Keratinocyte (primary cell): ENCODE data around the gene NRDC. TPM values are rescaled to one million over a fixed set of nuclear protein-coding genes. Genes with fewer than 3 reads are reported as not detected.

ENCODE experiments used
- DNase-seq: peaks from one replicate; pipeline ENCODE4 v3.0.0-alpha.2; 2011; ENCODE audit warnings: low read depth, missing footprints, low spot score
- FAIRE-seq: peaks from 2 replicates; lab custom pipeline; 2011; peaks lifted over from hg19 to GRCh38; lab: Jason Lieb, UNC
- H2AFZ ChIP-seq: 2 replicates; pipeline ENCODE4 v1.6.0; 2012; ENCODE audit warnings: low read length, control low read depth, inconsistent platforms; ENCODE audit not compliant: control insufficient read depth
- H3K27ac ChIP-seq: 2 replicates; pipeline ENCODE4 v1.5.1; 2011; ENCODE audit warnings: low read length; ENCODE audit not compliant: control insufficient read depth, insufficient read depth
- H3K27me3 ChIP-seq: 3 replicates; pipeline ENCODE4 v1.6.0; 2011; ENCODE audit warnings: low read length; ENCODE audit not compliant: control insufficient read depth, insufficient read depth; ENCODE audit errors: extremely low read depth
- H3K36me3 ChIP-seq, 2 experiments: 2 replicates in 1 of 2; 3 replicates in 1 of 2; pipeline ENCODE4 v1.5.1; 2011; ENCODE audit warnings: low read length in 2 of 2, mild to moderate bottlenecking in 1 of 2; ENCODE audit not compliant: control insufficient read depth in 2 of 2, insufficient read depth in 2 of 2; ENCODE audit errors: extremely low read depth in 1 of 2
- H3K4me1 ChIP-seq: 3 replicates; pipeline ENCODE4 v1.5.1; 2011; ENCODE audit warnings: low read length; ENCODE audit not compliant: control insufficient read depth, insufficient read depth; ENCODE audit errors: extremely low read depth
- H3K4me2 ChIP-seq: 3 replicates; pipeline ENCODE4 v1.6.0; 2011; ENCODE audit warnings: low read depth, low read length; ENCODE audit not compliant: control insufficient read depth, insufficient read depth; ENCODE audit errors: extremely low read depth
- H3K4me3 ChIP-seq, 3 experiments: fragments of 200-600 bp in 1 of 3; sonication (generic) in 1 of 3; 2 replicates in 2 of 3; 3 replicates in 1 of 3; pipeline ENCODE4 v1.5.1; 2011 to 2016; ENCODE audit warnings: low read length in 3 of 3, mild to moderate bottlenecking in 3 of 3, control low read depth in 2 of 3, inconsistent platforms in 1 of 3, low read depth in 1 of 3, mixed read lengths in 1 of 3, mixed run types in 1 of 3, moderate library complexity in 1 of 3; ENCODE audit not compliant: control insufficient read depth in 2 of 3, insufficient read depth in 2 of 3; ENCODE audit errors: extremely low read depth in 1 of 3
- H3K79me2 ChIP-seq: 2 replicates; pipeline ENCODE4 v1.6.0; 2012; ENCODE audit warnings: low read length; ENCODE audit not compliant: control insufficient read depth, insufficient read depth
- H3K9ac ChIP-seq: 3 replicates; pipeline ENCODE4 v1.6.0; 2011; ENCODE audit warnings: low read length; ENCODE audit not compliant: control insufficient read depth, insufficient read depth; ENCODE audit errors: extremely low read depth
- H3K9me1 ChIP-seq: 3 replicates; pipeline ENCODE4 v1.6.0; 2011; ENCODE audit warnings: low read length; ENCODE audit not compliant: control insufficient read depth, insufficient read depth; ENCODE audit errors: extremely low read depth
- H3K9me3 ChIP-seq: 2 replicates; pipeline ENCODE4 v1.5.1; 2012; ENCODE audit warnings: low read depth, low read length; ENCODE audit not compliant: control insufficient read depth
- H4K20me1 ChIP-seq: 3 replicates; pipeline ENCODE4 v1.6.0; 2011; ENCODE audit warnings: low read length; ENCODE audit not compliant: control insufficient read depth, insufficient read depth; ENCODE audit errors: extremely low read depth
- CTCF ChIP-seq, 3 experiments: IDR thresholded peaks in 1 of 3; conservative IDR thresholded peaks in 1 of 3; optimal IDR thresholded peaks in 1 of 3; 2 replicates in 2 of 3; 3 replicates in 1 of 3; pipeline versions ENCODE3 to v1.5.1; 2011; ENCODE audit warnings: low read length in 3 of 3, mild to moderate bottlenecking in 3 of 3, moderate library complexity in 2 of 3, control low read depth in 1 of 3, inconsistent platforms in 1 of 3; ENCODE audit not compliant: insufficient read depth in 2 of 3; ENCODE audit errors: extremely low read depth in 1 of 3
- EZH2 ChIP-seq: IDR thresholded peaks from one replicate; pipeline ENCODE4 v1.6.1; 2012; ENCODE audit warnings: inconsistent platforms, mild to moderate bottlenecking, low read length, moderate library complexity
- dilution Hi-C: fragments of 300-500 bp; cut with MboI; formaldehyde crosslinking; loops from one replicate; pipeline ENCODE4 v1.7.0; 2020; ENCODE audit warnings: low sequenced_read_pairs; ENCODE audit not compliant: extremely low pct_ligation_motif_present
- polyA plus RNA-seq, 5 experiments: library from polyadenylated mRNA; depleted of rRNA in 3 of 5; stranded (reverse) in 3 of 5; stranded (forward) in 1 of 5; unstranded in 1 of 5; fragments of >200 nt; gene quantifications; 1 replicate in 1 of 5; 2 replicates in 3 of 5; 3 replicates in 1 of 5; pipeline versions ENCODE4 v1.2.1 to v1.2.3, GENCODE V29; 2011 to 2012; ENCODE audit warnings: missing spikeins in 2 of 5, low read depth in 1 of 5, low replicate concordance in 1 of 5

The NRDC gene
- polyA plus RNA-seq, 1 donor (not counting 4 experiments of a cell fraction or from before 2014, with no cell fraction given): 183 TPM

DNA sequence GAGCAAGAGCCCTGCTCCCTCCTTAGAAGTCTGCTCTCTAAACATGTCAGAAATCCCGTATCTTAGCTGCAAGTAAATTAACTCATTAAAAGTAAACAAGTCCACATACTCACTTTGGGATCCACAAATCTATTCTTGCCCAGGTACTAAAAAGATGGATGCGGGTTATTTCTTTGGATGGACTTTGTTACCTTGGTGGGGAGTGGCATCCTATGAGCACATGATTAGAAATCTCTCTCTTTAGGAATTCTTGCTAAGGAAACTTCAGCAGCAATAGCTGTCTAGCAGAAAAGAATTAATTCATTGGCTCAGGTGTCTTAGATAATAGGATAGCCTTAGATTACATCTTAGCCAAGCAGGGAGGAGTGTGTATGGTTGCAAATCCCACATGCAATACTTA lies 25.2 kb downstream of the NRDC start:
- no peak for FAIRE-seq
- dilution Hi-C loops: no loop called here

GRCh38 chr1:51851882-51852396 lies 26.6 kb downstream of the NRDC start:
- H3K4me3 ChIP-seq: no peak overlapping the region
- H2AFZ ChIP-seq: no peak overlapping the region
- dilution Hi-C loops: no loop called here
- FAIRE-seq (no peak), DNase-seq (no peak)
- no peaks in the 10 kb centered on the region for H3K9me1 ChIP-seq
- no peak overlapping the region for H3K4me2 ChIP-seq
- no peaks in the 10 kb centered on the region for H3K4me1 ChIP-seq
- TF ChIP-seq EZH2 (no peak), CTCF (optimal IDR thresholded peaks at IDR 0.05 in 1 of 3, IDR thresholded peaks at IDR 0.05 in 1 of 3, conservative IDR thresholded peaks at IDR 0.05 in 1 of 3; ENCODE audit: extremely low read depth in 1 of 3, insufficient read depth in 2 of 3, low read length in 3 of 3) (no peak)
- H4K20me1 ChIP-seq: no peaks in the 10 kb centered on the region
- H3K9ac ChIP-seq: no peak overlapping the region
- no peaks in the 10 kb centered on the region for H3K9me3 ChIP-seq
- H3K27me3 ChIP-seq: no peaks in the 10 kb centered on the region
- H3K36me3 ChIP-seq: peaks cover 0 to 8% of the 10 kb centered on the region in 2 experiments
- peaks cover 19% of the 10 kb centered on the region for H3K79me2 ChIP-seq
- no peak overlapping the region for H3K27ac ChIP-seq

More for the DNA sequence above, 25.2 kb downstream of the NRDC start:
- H3K9ac ChIP-seq: no peak overlapping the region
- no peaks in the 10 kb centered on the region for H3K9me3 ChIP-seq
- no peaks in the 10 kb centered on the region for H4K20me1 ChIP-seq
- no peaks in the 10 kb centered on the region for H3K9me1 ChIP-seq
- TF ChIP-seq CTCF (optimal IDR thresholded peaks at IDR 0.05 in 1 of 3, IDR thresholded peaks at IDR 0.05 in 1 of 3, conservative IDR thresholded peaks at IDR 0.05 in 1 of 3; ENCODE audit: extremely low read depth in 1 of 3, insufficient read depth in 2 of 3, low read length in 3 of 3) (no peak), EZH2 (no peak)
- no peak overlapping the region for H2AFZ ChIP-seq
- no peak for DNase-seq
- H3K27ac ChIP-seq: no peak overlapping the region
- H3K79me2 ChIP-seq: peaks cover 20% of the 10 kb centered on the region
- H3K4me1 ChIP-seq: no peaks in the 10 kb centered on the region
- H3K27me3 ChIP-seq: no peaks in the 10 kb centered on the region
- H3K36me3 ChIP-seq: peaks cover 0 to 8% of the 10 kb centered on the region in 2 experiments
- H3K4me3 ChIP-seq: no peak overlapping the region
- H3K4me2 ChIP-seq: no peak overlapping the region
